GM10266 (cell line): ENCODE results near the gene GLT1D1.
"Not testable (repeated sequence)": the region's sequence is repeated elsewhere in the genome, so short reads cannot be mapped to it uniquely, and the experiment has no call there.

Source experiments
- DNase-seq: peaks from one replicate; pipeline ENCODE4 v3.0.0; 2012; ENCODE audit errors: extremely low spot score
- CTCF ChIP-seq: IDR thresholded peaks from 2 replicates; pipeline ENCODE4 v1.5.1; 2012; ENCODE audit warnings: mild to moderate bottlenecking, low read depth; ENCODE audit not compliant: control insufficient read depth, insufficient read depth; ENCODE audit errors: missing control alignments

The GLT1D1 gene

GRCh38 chr12:128852885-128853599 lies at the start of gene GLT1D1:
TSS of gene GLT1D1 (plus strand) at chr12:128853478. CDS start at chr12:128853582, 104 bp downstream.
- DNase-seq = peak; percentile 73
- TF ChIP-seq CTCF = no peak

GRCh38 chr12:128803788-128804187 lies 49.5 kb upstream of the GLT1D1 start:
- no peak for TF ChIP-seq CTCF
- no peak for DNase-seq

GRCh38 chr12:128804762-128805161 lies 48.5 kb upstream of the GLT1D1 start:
- DNase-seq = no peak
- TF ChIP-seq CTCF = no peak

- not testable (repeated sequence) for DNase-seq
These were observed 47.9 kb upstream of the GLT1D1 start for GRCh38 chr12:128805406-128805805.

- no peak for DNase-seq
- TF ChIP-seq CTCF = no peak
These were observed 46.7 kb upstream of the GLT1D1 start for GRCh38 chr12:128806573-128806972.

GRCh38 chr12:128807161-128807724 lies 46.0 kb upstream of the GLT1D1 start:
- TF ChIP-seq CTCF = no peak
- DNase-seq = no peak

GRCh38 chr12:128808651-128809050 lies 44.6 kb upstream of the GLT1D1 start:
- TF ChIP-seq CTCF = no peak
- no peak for DNase-seq
